ENCODE measurements around the gene STARD10.

GRCh38 chr11:72807021-72807693, 13.3 kb upstream of the STARD10 start:
- TF ChIP-seq CTCF (IDR thresholded peaks at IDR 0.05 in 4 of 5, conservative IDR thresholded peaks at IDR 0.05 in 1 of 5) = no peak
- no peak for TF ChIP-seq POLR2A (IDR thresholded peaks at IDR 0.05)

All from gastrocnemius medialis (tissue), 4 donors.